Limb (tissue), 2 donors: Measurements from ENCODE around the gene PICK1.
A peak's percentile ranks its signal among the peaks of the same experiment; 100 is the strongest.

ENCODE experiments used
- DNase-seq, 2 donors: peaks; one replicate each; pipeline ENCODE4 v3.0.0-alpha.2; 2016; ENCODE audit errors: extremely low spot score in 2 of 2

Gene PICK1

DNA sequence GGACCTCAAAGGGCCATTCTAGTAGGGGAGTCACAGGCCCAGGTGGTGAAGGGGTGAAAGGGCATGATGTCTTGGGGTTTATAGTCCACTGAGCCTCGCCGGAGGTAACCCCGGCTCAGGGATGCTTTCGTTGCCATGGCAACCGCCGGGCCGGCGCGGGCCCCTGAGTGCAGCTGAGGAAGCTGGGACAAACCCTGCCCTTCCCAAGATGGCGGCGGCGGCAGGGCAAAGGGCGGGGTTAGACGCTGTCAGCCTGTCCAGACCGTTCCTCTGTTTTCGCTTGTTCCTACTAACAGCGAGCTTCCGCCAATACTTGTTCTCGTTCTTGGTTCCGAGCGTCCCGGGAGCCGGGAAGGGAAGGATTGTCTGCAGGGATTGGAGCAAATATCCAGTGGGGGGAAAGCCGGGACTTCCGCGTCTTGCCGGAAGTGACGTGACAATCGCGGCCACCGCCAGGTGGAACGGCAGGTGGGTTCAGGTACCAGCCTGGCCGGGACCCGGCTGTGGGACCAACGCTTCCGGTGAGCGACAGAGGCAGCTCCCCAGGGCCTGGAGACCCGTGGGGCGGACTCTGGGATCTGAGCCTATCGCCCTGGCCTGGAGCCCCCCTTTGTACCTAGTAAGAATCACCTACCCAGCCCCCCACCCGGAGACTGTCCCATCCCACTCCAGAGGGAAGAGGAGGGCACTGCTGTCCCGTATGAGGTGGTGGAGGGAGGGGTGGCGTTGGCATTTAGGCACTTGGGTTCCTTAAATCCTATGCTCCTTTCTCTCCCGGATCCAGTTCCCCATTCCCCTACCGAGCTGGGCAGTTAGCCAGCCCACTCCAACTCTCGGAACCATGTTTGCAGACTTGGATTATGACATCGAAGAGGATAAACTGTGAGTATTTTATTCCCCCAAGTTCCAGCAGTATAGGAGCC, at the start of gene PICK1:
PICK1 (plus strand) TSS at position 436 of the 923 bp plus-strand sequence; CDS start at position 842, 406 bp downstream.
- DNase-seq = peak; percentile 88 to 92

- no peak for DNase-seq
These were observed 48.0 kb upstream of the PICK1 start for GRCh38 chr22:38009000-38009806.

DNA sequence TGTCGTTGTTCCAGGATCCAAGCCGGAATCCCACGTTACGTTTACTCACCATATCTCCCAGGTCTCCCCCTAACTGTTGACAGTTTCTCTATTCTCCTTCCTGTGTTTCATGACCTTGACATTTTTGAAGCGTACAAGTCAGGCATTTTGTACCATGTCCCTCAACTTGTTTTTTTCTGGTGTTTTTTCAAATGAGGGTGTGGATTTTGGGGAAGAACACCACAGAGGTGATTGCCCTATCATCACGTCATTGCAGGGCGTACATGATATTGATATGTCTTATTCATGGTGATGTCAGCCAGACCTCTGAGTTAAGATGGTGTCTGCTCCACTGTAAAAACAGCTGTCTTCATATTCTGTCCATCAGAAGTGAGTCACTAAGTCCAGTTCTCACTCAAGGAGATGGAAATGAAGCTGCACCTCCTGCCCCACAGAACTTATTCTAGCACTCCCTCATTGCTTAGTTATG, 44.6 kb upstream of the PICK1 start:
- DNase-seq = no peak

- DNase-seq = no peak
These were observed 43.1 kb upstream of the PICK1 start for GRCh38 chr22:38014083-38014482.

DNA sequence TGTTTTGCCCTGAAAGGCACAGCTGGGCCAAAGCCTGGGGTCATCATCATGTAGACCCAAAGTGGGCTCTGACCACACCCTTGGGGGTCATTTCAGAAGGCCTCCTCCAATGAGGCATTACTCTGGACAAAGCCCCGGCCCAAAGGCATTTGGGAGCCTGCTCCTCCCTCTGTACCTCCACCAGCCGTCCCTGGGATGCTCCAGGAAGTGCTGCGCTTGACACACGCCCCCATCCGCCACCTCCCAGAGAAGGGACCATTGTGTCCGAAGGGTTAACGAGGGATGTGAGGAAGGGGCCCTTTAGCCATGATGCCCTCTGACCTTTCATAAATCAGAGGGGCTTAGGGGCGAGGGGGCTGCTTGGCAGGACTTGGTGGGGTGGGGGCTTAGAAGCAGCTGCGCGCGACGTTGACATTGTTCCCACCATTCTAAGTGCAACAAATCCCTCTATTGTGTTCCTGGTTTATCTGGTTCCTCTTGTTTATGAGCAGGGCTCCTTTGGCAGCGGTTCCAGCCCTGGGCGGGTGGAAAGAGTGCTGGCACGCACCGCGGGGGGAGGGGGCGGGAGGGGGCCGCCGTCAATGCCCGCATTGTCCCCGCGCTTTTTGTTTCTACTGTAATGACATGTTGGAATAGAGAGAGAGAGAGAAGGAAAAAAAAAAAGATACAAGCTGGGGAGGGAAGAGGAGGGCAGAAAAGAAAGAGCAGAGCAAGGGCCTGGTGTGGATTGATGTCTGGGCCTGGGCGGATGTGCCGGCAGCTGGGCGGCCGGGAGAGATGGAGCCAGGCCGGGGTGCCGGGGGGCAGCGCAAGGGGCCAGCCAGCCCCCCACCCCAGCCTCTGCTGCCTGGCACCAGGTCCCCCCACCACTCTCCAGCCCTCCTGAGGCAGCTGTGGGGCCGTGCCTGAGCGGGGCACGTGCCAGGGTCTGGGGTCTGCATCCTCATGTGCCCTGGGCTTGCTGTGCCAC, 40.7 kb upstream of the PICK1 start:
- DNase-seq = peak; percentile 45 to 77

- peak; percentile 45 to 76 for DNase-seq
These were observed 39.8 kb upstream of the PICK1 start for GRCh38 chr22:38017272-38017920.

- no peak for DNase-seq
These were observed 39.0 kb upstream of the PICK1 start for GRCh38 chr22:38017939-38018885.

DNA sequence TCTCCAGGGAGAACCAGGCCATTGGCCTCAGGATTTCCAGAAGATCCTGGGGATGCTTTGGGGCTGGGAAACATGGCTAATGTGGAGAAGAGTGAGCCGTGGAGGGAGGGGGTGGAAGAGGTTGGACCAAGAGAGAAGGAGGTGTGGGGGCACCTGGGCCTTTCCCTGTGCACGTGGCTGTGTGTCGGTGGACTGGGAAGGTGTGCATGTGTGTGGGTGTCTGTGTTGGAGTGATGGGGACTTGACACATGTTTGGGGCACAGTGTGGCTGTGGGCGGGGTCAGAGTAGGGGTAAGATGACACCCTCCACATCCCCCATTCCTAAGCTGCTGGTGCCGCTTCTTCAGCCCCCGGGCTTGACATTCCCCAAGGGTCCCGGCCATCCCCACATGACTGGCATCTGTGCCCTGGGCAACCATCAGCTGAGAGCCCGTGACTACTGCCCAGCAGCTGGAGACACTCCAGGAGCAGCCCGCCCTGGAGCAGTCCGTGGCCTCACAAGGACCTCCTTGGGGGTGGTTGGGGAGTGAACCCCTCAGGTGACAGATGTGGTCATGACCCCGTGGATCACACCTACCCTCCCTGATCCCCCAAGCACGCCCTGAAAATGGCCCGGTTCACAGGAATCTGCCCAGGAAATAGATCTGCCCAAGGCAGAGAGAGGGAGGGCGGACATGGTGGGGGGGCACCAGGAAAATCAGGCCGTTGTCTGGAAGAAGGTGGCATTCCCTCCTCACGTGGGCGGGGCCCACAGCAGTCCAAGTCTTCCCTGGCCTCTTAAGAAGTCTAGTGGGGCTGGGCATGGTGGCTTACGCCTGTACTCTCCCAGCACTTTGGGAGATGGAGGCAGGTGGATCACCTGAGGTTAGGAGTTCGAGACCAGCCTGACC, 38.0 kb upstream of the PICK1 start:
- no peak for DNase-seq

DNA sequence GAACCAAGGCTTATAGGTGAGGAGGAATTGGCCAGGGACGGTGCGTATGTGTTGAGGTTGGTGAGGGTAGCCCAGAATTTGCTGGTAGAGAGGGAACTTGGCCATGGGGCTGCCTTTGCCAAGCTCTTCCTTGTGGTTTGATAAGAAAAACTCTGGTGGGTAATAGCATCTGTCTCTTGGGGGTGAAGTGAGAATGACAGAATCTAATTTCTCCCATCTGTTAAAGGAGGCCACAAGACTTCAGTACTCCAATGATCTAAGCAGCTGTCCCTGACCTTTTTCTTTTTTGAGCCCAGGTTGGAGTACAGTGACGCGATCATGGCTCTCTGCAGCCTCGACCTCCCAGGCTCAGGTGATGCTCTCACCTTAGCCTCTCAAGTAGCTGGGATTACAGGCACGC, 36.0 kb upstream of the PICK1 start:
- no peak for DNase-seq

GRCh38 chr22:38023045-38023444, 34.2 kb upstream of the PICK1 start:
- DNase-seq = no peak

DNA sequence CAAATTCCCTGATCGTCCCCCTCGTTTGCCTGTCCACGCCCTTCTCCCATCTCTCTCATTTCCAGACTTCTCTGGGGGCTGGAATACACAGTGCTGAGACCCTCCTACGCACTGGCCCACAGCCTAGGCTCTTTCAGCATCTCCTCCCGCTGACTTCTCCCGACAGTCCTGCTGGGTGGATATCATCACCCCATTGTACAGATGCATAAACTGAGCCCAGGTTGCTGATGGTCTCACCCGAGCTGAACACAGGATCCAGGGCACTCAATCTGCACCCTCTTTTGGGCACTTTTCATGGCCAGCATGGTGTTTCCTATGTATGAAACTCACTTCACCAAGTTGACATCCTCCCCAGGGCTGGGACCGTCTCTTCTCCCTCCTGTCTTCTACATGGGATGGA, 31.7 kb upstream of the PICK1 start:
- DNase-seq = no peak

DNA sequence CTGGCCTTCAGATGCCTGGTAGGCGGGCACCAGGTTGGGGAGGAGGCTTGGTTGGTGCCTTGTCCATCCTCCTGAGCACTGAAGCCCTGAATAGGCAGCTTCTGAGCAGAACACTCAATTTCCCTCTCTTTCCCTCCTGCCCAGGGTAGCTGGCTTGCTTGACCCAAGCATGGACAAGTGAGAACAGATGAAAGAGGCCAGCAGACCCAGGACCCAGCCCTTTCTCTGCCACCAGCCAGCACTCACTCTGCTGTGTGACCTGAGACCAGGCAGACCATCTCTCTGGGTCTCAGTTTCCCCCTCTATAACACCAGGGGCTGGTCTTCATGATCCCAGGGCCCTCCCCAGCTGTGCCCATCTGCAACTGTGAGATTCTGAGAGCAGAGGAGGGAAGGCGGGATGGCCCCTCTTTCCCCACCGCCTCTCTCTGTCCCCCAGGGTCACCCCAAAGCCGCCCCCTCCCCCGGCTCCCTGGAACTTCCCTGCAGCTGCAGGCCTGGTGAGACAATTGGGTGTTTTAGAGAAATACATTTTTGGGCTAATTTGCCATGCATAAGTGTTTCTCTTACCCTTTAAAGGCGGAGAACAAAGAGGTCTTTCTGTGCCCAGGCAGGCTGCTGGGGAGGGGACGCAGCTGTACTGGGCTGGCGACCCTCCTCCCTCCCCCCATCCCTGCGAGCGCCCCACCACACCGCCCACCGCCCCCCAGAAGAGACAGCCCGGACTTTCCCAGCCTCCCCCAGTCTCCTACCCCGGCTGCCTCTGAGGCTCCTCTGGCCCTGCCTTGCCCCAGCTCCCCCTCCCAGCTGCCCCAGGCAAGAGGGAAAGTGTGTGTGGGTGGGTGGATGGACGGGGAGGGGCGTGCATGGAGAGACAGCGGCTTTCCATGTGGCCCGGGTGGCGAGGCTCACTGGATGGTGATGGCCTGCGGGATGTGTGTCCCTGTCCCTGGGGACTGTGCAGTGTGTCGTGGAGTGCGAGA, 30.8 kb upstream of the PICK1 start:
- DNase-seq = peak; percentile 27 to 72

- DNase-seq = no peak
These were observed 29.7 kb upstream of the PICK1 start for GRCh38 chr22:38027487-38027886.

GRCh38 chr22:38028344-38029130, 28.7 kb upstream of the PICK1 start:
- DNase-seq = no peak

- no peak for DNase-seq
These were observed 27.8 kb upstream of the PICK1 start for GRCh38 chr22:38029370-38029769.

DNA sequence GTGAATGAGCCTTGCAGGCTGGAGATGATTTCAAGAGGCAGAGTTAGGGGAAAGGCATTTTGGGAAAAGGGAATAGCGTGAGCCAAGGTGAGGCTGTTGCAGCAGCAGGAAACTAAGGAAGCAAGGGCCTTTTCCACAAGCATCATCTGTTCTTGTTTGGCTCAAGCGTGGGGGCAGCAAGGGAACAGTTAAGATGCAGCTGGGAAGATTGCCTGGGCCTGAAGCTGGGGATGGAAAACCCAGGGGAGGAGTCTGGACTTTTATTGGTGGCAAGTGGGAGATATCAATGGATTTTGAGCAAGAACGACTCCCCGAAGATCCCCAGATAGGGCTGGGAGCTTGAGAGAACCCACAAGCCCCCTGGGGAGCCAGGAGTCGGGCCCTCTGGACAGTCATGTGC, 27.3 kb upstream of the PICK1 start:
- no peak for DNase-seq
